ENCODE data around the gene ANKRD66.

ANKRD66 gene

DNA sequence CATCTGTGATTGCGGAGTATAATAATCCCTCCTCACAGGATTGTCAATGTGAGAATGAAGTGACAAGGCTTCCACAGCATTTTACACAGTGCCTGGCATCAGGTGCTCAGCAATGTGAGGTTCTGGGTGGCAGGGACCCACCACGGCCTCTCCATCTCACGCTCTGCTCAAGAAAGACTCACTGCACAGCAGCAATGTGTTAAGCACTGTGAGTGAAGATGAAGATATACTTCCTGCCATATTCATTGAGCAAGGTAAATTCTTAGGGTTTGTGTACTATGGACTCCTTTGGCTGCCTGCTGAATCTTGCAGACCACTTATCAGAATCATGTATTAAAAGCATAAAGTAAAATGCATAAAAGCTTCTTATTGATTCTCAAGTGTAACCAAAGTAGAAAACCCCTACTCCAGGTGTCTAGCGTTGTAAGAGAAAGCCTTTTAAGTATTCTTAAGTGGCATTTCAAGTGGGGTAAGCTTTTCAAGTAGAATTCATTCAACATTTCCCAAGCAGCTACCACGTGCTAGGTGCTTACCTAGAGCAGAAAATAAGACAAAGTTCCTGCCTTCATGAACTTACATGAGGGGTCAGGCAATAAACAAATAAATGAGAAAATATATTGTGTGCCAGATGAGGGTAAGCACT lies 29.5 kb downstream of the ANKRD66 start:
- no peak overlapping the region for H3K27ac ChIP-seq
- DNase-seq (ENCODE audit: low spot score): no peak
- no peak overlapping the region for H3K4me3 ChIP-seq
- TF ChIP-seq, protein P1, sequence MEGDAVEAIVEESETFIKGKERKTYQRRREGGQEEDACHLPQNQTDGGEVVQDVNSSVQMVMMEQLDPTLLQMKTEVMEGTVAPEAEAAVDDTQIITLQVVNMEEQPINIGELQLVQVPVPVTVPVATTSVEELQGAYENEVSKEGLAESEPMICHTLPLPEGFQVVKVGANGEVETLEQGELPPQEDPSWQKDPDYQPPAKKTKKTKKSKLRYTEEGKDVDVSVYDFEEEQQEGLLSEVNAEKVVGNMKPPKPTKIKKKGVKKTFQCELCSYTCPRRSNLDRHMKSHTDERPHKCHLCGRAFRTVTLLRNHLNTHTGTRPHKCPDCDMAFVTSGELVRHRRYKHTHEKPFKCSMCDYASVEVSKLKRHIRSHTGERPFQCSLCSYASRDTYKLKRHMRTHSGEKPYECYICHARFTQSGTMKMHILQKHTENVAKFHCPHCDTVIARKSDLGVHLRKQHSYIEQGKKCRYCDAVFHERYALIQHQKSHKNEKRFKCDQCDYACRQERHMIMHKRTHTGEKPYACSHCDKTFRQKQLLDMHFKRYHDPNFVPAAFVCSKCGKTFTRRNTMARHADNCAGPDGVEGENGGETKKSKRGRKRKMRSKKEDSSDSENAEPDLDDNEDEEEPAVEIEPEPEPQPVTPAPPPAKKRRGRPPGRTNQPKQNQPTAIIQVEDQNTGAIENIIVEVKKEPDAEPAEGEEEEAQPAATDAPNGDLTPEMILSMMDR (IDR thresholded peaks at IDR 0.05): no peak

DNA sequence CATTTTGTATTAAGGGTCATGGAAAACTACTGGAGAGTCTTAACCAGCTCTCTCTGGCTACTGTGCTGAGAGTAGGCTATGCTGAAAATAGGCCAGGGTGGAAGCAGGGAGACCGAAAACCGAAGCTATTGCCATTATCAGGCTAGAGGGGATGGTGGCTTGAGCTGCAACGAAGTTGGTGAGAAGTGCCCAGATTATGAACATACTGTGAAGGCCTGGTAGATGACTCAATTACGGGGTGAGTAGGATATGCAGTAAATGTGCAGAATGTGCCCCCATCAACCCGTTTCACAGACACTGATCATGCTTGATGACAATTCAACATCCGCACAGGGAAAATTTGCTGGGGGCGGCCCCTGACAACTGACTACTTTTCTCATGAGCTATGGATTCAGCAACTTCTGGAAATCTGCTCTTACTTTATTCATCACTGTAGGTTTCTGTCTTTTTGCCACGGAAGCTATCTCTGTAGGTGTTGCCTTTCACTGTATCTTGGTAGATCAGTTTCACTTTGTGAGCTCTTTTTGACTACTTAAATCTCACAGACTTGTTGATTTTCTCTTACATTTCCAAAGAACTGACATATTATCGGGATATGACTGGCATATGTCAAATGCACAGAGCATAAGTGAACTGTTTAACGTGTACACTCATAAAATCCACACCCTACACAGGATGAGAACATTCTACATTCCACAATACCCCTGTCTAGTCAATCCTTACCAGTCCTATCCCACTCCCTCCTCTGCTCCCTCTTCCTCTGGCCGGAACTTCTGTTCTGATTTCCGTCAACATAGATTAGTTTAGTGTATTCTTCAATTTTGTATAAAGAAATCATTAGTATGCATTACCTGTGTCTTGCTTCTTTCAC lies 31.0 kb downstream of the ANKRD66 start:
- no peak for DNase-seq (ENCODE audit: low spot score)
- Histone ChIP-seq H3K27ac (no peak overlapping the region), H3K4me3 (no peak overlapping the region)
- TF ChIP-seq, protein P1 (IDR thresholded peaks at IDR 0.05): no peak

DNA sequence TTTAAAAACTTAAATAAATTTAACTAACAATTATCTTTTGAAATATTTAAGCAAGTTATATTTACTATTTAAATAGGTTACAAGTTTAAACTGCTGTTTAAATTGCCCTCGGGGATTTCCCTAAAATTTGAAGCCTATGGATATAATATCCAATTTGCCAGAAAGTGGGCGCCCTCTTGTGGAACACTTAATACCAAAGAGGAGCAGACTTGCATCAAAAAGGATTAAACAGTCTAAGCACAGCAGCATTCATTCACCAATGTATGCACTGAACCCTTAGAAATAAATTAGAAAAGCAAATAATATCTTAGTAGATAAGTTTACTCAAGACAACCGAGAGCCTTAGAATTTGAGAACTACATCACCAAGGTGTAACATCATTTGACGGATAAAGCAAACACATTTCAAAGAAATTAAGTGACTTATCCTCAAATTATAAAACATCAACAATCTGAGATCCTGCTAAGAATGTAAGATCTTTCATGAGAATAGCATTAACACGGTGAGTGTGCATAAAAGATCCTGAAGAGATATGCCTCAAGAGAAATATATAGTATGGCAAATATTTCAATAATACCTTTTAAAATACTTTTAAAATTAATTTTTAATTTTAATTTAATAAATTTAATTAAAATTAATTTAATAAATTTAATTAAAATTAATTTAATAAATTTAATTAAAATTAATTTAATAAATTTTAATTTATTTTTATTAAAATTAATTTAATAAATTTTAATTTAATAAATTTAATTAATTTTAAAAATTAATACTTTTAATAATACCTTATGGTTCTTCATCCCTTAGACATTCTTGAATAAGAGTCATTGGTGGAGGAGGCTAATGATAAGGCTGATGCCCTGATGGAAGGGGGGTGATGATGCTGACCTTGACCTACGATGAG lies 35.0 kb downstream of the ANKRD66 start:
- Histone ChIP-seq H3K4me3 (no peak overlapping the region), H3K27ac (no peak overlapping the region)
- TF ChIP-seq, protein P1 (IDR thresholded peaks at IDR 0.05): no peak
- DNase-seq (ENCODE audit: low spot score): no peak

DNA sequence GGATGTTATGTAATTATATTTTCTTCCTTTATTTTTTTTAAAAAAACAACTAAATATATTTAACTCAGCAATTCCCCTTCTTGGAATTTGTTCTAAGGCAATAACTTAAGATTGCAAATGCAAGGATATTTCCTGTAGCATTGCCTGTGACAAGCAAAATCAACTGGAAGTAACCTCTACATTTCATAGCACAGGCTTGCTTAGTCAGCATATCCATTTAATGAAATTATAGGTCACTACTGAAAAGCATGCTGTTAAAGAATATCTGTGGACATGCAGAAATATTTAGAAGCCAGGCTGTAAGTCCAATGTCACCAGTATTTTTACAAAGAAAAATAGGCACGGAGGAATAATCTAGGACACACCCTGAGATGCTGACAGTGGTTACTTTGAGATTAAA lies 37.8 kb downstream of the ANKRD66 start:
- Histone ChIP-seq H3K4me3 (no peak overlapping the region), H3K27ac (no peak overlapping the region)
- DNase-seq (ENCODE audit: low spot score): no peak
- TF ChIP-seq, protein P1 (IDR thresholded peaks at IDR 0.05): no peak

DNA sequence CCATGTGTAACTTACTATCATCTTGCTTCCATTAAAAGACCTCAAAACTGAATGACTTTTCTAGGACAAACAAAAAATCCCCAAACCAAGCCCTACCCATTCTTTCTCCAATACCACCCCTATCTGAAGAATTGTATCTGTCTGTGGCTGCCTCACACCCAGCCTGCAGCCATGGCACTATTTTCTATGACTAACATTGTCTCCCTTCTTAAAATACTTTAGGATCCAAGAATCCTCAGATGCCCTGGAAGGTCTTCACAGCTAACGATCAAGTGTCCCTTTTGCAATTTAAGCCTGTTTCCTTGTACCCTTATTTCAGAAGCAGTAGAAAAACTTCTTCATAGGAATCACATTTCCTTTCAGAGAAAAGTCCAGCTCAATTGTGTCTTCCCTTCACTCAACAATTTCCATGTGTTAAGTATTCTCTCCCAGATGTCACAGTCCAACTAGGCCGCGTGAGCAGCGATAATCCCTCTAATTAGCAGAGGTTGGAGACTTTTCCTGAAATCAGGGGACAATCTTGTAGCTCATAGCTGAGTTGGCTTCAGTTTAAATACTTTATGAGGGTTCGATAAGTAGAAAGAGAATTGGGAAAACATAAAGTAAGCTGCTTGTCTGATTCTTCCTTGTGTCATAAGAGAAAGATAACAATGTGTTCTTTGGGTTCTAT lies 41.3 kb downstream of the ANKRD66 start:
- H3K4me3 ChIP-seq: no peak overlapping the region
- H3K27ac ChIP-seq: no peak overlapping the region
- no peak for DNase-seq (ENCODE audit: low spot score)
- TF ChIP-seq, protein P1 (IDR thresholded peaks at IDR 0.05): no peak

DNA sequence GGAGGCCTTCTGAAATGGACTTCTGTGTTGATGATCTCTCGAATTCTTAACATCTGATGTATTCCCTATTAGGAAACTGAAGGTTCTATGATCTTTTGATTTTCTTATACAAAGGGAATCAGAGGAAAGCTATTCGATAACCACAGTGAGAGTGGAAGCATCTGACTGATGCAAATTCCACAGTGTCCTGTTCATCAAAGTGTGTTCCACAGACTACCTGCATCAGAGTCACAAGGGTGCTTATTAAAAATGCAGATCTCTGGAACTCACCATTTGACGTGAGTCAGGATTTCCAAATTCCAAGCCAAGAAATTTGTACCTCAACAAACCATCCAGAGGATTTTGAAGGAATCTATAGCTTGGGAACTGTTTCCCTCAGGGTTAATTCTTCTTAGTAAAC lies 42.1 kb downstream of the ANKRD66 start:
- DNase-seq (ENCODE audit: low spot score): no peak
- Histone ChIP-seq H3K4me3 (no peak overlapping the region), H3K27ac (no peak overlapping the region)
- TF ChIP-seq, protein P1 (IDR thresholded peaks at IDR 0.05): no peak

Measured in coronary artery (tissue), 2 donors.